Dermis microvascular lymphatic vessel endothelial cell (primary cell): ENCODE results near the gene LAMC3. TPM values are rescaled to one million over a fixed set of nuclear protein-coding genes. Genes with fewer than 3 reads are reported as not detected.
"Not testable (repeated sequence)": the region's sequence is repeated elsewhere in the genome, so short reads cannot be mapped to it uniquely, and the experiment has no call there.

Source experiments
- DNase-seq, 2 donors: peaks; one replicate each; pipeline versions ENCODE4 v3.0.0 to v3.0.0-alpha.2; 2010; ENCODE audit warnings: low read depth in 2 of 2
- total RNA-seq: library from RNA; depleted of rRNA; stranded (reverse); fragments of >200 nt; gene quantifications from 2 replicates; pipeline ENCODE4 v1.2.1, GENCODE V29; 2014

Gene LAMC3
- total RNA-seq, 1 donor from 2014 or later, result 1.2 TPM

DNA sequence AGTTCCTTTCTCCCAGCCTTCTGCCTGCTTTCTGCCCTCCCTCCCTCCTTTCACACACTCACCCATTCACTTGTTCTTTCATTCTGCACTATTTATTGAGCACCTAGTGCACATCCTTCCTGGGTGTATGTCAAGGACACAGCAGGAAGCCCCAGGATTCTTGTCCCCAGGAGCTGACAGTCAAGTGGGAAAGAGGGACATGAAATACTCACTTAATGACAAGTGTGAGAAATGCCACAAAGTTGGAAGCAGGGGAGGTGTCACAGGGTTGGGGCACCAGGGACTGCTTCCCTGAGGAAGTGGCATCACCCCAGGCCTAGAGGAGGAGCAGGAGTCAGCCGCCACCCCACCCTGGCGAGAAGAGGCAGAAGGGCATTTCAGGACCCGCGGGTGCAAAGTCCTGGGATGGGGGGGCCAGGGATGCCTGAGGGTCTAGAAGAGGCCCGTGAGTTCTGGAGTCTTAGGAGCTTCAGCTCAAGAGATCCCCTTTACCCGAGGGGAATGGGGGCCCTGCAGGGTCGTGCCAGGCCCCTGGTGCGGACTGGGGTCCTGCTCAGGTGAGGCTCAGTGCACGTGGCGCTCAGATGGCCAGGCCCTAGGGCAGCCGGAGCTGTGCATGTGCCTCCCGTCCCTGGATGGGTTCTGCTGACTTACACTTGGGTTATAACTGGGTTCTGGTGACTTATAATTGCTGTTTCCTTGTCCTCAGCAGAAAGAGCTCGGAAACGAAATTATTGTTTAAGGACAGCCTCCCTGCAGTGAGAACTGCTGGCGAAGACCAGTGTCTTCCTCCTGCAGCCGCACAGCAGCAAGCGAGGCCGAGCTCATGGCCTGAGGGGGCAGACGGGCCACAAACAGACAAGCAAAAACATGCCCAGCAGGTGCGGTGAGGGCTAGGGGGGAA lies 16.9 kb upstream of the LAMC3 start:
- DNase-seq, result no peak

DNA sequence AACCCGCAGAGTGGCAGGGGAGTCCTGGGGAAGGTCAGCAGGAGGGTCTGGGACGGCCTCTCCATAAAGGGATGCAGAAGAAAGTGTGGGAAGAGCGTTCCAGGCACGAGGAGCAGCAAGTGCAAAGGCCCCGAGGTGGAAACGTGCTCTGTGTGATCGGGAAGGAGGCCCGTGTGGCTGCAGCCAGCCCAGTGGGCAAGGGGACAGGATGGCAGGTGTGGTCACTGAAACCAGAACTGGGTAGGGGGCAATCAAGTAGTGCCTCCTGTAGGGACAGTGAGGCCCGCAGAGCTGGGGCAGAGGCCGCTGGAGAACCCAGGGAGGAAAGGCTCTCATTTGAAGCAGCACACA lies 16.3 kb upstream of the LAMC3 start:
- DNase-seq, result no peak

DNA sequence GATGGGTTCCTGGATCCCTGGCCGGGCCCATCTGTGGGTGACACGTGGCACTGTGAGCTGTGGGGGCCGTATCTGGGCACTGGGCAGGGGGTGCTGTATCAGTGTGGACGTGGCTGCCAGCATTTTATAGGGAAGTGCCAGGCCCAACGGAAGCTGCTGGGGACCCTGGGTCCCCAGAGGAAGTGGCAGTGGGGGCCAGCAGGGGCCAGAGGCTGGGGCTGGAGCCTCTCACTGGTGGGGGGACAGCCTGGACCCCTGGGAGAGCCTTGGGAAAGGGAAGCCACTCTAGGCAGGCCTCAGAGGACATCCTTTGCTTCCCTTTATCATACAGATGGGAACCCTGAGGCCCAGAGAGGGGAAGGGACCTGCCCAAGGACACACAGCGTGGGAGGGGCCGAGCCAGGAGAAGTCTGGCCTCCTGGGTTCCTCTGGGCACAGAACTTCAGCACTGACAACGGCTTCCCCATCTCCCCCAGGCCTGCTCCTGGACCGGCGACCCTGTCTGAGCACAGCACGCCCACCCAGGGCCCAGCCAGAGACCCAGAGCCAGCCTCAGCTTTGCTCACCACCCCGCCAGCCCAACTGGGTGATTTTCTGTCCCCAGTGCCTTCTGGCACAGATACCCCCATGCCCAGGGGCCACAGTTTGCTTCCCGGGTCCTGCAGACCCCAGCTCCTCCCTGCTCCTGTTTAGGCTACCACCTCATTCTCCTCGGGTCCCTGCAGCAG lies 15.5 kb upstream of the LAMC3 start:
- DNase-seq, result no peak

DNA sequence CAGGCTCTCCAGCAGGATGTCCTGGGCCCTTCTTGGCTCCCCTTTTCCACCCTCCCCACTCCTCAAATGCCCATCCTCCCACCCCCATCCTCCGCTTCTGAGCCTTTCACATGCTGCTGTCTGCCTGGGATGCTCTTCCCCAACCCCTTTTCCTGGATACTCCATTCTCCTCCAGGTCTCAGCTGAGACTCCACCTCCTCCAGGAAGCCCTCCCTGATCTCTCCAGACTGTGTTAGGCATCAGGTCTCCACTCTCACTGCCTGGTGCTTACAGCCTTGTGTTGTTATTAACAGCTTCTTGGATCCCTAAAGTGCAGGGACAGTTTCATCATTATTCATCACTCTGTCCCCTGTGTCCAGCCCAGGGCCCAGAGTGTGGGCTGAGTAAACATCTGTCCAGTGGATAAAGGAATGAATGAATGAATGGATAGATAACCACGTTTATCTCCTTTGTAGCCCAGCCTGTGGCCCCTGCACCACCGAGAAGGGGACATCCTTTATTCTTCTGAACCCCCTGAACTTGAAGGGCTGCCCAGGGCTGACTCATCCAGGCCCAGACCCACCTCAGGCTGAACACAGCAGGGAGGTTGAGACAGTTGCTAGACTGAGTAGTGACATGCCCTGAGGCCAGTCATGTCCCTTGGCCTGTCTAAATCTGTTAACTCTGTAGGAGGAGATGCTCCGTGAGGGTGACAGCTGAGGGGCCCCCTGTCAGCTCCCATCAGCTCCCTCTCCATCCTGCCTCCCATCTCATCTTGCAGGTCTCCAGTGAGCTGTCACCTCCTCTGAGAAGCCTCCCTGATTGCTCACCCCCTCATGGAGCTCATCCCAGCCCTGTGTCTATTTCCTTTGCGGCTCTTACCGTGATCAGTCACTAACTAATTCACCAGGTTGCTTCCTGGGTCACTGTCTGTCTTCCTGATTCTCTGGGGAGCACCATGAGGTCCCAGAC lies 14.6 kb upstream of the LAMC3 start:
- DNase-seq, result no peak

DNA sequence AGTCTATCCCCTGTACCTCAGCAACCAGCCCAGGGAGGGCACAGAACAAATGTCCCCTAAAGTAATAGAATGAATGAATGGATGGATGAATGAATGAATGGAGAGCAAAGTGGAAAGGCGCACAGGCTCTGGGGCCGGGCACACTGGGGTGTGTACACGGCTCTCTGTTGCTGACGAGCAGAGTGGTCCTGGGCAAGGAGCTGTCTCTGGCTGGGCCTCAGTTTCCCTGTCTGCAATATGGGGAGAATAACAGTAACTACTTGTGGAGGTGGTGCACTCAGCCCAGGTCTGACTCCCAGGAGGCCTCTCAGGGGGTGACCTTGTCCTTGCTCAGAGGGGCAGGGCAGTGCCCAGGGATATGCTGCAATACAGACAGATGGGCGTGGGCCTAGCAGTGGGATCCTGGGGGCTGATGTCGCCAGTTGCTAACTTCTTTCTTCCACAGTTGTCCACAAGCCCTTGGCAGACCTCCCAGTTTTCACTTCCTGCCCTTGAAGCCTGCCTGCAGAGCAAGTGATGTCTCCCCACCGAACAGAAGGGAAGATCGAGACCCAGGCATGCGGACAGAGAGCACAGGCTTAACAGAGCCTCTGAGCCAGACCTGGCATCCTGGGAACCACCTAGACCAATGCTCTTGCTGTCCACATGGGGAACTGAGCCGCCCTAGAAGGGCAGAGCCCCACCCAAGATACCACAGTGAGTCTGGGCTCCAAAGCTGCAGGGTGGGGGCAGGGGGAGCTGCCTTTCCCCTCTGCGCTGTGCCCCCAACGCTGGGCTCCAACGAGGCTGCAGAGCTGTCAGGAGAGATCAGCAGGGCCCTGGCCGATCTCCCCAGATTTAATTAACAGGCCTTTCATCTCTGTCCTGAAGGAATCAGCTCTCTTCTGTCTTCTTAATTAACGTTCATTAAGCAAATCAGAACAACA lies 13.6 kb upstream of the LAMC3 start:
- peak in 1 of 2 donors; percentile 31 for DNase-seq

DNA sequence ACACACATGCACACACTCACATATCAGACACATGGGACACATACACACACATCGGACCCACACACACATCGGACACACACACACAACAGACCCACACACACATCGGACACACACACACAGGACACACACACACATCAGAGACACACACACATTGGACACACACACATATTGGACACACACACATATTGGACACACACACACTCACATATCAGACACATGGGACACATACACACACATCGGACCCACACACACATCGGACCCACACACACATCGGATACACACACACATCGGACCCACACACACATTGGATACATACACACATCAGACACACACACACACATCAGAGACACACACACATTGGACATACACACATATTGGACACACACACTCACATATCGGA lies 12.8 kb upstream of the LAMC3 start:
- no peak for DNase-seq

DNA sequence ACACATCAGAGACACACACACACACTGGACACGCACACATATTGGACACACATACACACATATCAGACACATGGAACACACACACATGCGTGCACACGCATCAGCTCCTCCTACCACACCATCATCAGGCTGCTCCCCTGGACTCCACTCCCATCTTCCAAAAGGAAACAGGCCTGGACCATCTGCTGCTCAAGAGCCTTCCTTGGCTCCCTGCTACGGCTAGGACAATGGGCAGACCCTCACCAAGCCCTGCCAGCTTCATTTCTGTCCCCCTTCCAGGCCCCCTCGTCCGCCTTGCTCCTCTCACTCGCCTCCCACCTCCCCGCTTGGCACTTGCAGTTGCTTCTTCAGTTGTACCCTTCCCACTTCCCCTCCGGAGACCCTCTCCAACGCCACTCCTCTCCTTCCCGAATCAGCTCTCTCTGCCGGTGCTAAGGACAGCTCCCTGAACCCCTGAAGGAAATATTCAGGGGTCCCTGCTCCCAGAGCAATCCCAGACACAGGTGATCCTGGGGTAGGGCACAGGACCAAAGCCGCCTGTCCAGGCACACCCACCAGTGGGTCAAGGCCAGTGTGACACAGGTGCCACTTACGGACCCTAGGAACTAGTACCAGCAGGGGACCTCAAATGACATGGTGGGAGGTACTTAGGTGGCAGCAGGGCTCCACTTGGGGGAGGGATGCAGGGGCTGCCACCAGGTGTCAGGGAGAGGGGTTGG lies 12.1 kb upstream of the LAMC3 start:
- DNase-seq, result no peak

DNA sequence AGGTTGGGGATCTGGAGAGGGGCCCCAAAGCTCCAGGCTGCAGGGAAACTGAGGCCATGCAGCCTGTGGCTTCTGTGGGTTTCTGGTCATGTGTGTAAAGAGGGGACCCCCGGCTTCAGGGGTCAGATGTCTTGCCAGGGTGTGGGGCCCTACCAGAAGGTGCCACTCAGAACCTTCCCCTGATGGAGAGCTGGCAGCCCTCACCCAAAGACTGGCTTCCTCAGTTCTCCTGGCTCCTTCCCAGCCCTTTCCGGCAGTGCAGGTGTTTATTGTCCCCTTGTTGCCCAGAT lies 11.6 kb upstream of the LAMC3 start:
- no peak for DNase-seq

DNA sequence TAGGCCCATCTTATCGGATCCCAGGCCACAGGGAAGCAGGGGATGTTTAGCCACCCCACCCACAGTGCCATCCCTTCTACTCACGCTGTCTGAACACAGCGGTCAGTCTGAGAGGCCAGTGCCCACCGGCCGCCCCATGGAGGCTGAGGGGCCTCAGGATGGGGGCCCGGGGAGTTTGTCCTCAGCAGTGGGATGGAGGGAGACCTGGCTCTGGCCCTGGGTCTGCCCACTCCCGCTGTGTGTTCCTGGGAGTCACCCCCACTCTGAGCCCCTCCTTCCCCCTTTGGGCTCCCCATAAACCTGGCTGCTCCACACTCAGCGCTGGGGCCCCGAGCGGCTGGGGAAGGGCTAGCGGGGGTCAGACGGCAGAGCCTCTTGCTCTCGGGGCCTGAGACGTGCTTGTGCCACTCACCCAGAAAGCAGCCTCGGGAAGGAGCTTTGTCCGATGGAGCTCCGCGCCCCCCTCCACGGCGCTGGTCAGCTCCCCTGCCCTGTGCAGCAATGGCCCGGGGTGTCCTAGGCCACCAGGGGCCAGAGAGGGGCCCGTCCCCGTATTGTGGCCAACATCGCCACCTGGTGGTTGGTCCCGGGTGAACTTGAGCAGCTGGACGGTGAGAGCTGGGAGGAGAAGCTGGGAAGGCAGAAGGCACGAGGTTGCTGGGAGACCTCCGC lies 10.9 kb upstream of the LAMC3 start:
- DNase-seq, result peak; percentile 18 to 54

DNA sequence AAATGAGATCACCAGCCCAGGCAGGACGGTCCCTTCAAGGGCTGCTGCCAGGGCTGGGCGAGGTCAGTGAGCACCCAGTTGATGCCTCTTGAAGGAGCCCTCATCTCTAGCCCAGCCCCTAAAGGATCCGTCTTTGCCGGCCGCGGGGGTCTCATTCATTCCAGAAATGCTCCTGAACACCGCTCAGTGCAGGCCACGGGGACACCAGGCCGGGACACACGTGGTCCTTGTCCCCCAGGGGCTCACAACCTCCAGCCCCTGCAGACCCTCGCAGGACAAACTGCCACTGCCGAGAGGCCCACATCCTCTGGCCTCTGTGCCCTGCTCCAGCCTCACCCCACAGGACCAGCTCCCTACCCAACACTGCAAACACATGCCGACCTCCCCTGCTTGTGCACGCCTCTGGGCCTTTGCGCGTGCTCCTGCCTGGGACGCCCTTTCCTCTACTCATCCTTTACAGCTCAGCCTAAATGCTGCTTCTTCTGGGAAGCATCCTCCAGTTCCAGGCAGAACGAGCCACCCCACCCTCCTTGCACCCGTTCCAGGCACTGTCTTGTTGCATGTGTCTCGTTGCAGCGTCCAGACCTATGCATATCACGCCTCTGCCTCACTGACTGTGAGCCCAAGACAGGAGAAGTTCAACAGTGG lies 10.3 kb upstream of the LAMC3 start:
- no peak for DNase-seq

DNA sequence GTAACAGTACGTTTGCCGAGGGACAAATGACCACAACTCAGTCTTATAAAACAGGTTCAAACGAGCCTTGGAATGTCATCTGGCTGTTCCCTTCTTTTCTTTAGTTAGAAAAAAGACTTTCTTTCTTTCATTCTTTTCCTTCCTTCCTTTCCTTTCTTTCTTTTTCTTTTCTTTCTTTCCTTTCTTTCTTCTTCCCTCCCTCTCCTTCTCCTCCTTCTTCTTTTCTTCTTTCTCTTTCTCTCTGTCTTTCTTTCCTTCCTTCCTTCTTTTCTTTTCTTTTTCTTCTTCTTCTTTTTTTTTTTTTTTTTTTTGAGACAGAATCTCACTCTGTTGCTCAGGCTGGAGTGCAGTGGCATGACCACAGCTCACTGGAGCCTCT lies 9.7 kb upstream of the LAMC3 start:
- no peak for DNase-seq

DNA sequence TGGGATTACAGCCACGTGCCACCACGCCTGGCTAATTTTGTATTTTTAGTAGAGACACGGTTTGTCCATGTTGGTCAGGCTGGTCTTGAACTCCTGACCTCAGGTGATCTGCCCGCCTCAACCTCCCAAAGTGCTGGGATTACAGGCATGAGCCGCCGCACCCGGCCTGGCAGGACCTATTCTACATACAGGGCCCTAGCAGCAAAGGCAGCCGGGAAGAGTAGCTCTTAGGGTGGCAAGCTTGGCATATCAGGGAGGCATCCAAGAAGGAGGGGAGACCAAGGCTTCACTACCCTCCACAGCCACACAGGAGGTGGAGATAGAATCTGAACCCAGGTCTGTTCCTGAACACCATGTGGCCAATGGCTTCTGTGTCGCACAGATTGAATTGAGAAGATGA lies 8.4 kb upstream of the LAMC3 start:
- not testable (repeated sequence) for DNase-seq

DNA sequence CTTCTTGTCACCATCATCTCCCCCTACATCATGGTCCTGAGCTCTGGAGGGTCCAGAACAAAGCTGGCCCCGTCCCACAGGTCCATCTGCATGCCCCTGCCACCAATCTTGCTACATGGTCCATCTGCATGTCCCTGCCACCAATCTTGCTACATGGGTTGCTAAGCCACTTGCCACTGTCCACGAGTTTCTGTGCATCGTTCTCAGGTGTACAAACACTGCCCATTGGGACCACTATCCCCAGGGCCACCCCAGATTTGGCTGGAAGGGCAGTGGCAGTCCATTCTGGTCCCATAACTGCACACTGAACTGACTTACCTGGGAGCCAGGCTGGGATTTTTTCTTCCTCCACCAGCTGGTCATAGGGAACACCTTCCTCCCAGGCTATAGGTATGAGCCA lies 8.0 kb upstream of the LAMC3 start:
- DNase-seq, result no peak

DNA sequence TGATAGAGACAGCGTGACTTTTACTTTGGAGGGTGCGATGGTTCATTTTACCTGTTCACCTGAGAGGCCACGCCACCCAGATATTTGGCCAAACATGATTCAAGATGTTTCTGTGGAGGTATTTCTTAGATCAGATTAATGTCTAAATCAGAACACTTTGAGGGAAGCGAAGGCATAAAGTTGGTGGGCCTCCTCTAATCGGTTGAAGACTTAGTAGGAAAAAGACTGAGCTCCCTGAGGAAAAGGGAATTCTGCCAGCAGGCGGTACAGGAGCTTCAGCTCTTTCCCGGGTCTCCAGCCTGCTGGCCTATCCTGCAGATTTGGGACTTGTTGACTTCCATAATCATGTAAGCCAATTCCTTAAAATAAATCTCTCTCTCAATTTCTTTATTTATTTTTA lies 7.0 kb upstream of the LAMC3 start:
- no peak for DNase-seq

DNA sequence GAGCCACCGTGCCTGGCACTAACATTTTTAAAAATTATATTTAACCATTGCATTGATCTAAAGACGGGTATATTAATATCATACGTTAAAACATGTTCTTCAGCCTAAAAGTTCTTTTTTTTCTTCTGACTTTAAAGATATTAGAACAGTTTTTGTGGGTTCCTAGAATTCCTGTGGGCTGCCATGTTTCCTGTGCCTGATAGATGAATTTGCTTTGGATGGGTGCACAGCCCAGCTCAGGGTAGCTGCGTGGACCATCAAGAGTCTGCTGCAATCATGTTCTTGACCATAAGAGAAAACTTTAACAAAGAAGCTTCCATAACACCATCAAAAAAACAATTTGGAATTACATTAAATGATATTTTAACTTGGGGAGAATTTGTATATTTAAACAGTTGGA lies 2.4 kb upstream of the LAMC3 start:
- no peak for DNase-seq

DNA sequence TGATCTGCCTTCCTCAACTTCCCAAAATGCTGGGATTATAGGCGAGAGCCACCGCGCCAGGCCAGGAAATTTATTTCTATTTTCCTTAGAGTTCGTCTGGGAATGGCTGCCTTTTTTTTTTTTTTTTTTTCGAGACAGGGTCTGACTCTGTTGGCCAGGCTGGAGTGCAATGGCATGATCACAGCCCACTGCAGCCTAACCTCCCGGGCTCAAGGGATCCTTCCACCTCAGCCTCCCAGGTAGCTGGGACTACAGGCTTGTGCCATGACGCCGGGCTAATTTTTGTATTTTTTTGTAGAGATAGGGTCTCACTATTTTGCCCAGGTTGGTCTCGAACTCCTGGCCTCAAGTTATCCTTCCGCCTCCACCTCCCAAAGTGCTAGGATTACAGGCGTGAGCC lies 888 bp upstream of the LAMC3 start:
- DNase-seq, result no peak

DNA sequence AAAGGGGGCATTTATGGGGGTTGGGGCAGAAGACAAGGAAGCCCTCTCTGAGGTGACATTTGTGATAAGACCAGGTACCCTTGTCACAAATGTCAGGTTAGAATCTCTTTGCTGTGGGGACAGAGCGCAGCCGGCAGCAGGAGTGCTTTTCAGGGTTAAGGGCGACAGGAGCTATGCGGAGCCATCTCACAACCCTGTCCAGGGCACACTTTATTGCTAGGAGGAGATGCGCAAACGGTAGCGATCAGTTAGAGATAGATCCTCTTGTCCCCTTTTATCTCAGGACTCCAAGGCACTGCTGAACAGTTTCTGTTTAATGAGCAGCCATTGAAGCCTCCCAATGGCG lies 438 bp upstream of the LAMC3 start:
- no peak for DNase-seq

DNA sequence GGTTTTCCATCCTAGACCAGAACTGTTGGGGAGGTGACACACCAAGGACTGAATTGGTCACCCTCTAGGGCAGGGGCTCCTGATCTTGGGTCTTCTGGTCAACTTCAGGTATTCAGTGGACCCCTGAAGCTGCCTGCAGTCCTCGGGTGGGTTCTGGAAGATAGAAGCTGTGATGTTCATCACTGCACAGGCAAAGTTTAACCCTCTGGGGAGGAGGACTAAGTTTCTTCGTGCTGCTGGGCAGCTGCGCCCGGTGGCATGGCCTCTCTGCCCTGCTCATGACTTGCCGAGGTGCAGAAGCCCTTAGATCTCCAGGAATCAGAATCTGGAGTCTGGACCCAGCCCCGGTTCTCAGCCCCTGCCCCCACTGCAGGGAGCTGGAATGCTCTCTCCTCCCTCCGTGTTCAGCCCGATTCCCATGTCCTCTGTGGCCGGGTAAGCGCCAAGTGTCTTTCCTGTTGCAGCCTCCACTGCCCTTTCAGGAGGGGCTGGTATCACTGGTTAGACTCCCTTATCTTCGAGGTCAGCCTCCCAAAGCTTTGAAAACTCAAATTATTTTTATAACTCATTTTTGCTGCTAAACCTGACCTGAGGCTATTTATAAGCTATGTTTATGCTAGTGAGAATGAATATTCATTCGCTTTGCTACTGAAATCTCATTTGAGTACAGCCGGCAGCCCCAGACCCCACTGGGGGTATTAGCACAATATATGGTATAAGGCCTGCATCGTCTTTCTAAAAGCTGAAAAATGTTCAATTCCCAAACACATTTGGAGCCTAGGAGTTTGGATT lies 1.7 kb downstream of the LAMC3 start:
- DNase-seq, result no peak
